ENCODE data around the gene CCL17. TPM values are rescaled to one million over a fixed set of nuclear protein-coding genes. Genes with fewer than 3 reads are reported as not detected.

The CCL17 gene
- total RNA-seq = not detected in 2 replicates

DNA sequence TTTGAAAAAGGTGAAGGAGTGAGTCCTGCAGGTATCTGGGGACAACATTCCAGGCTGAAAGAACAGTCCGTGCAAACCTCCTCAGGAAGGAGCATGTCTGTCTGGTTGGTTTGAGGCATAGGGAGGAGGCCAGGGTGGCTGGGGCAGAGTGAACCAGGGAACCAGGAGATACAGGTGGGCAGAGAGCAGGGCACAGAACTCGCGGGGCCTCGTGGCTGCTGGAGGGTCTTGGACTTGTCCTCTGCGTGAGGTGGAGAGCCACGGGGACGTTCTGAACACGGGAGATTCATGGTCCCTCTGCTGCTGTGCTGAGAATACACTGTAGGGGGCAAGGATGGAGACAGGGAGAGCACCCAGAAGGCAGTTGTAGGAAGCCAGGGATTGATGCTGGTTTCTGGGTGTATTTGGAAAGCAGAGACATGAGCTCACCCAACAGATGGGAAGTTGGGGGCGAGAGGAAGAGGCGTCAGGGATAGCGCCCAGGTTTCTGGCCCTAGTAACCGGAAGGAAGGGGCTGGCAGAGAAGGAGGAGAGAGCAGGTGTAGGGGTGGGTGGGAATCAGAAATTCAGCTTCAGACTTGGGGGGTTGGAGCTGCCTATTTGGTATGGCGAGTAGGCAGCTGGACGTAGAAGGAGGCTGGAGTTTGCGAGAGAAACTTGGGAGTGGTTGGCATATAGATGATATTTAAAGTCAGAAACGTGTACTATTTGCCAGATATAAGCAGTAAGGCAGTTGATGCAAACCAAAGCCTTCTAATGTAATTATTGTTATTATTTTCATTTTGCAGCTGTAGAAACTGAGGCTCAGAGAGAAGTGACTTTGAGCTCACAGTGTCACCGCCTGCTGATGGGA lies at the start of gene CCL17:
Gene CCL17, plus strand, starts transcription at position 803 of the 853 bp plus-strand sequence. CDS start 9,166 bp downstream, outside the sequence.
- DNase-seq (ENCODE audit: low read depth) = no peak
- TF ChIP-seq, protein P1, sequence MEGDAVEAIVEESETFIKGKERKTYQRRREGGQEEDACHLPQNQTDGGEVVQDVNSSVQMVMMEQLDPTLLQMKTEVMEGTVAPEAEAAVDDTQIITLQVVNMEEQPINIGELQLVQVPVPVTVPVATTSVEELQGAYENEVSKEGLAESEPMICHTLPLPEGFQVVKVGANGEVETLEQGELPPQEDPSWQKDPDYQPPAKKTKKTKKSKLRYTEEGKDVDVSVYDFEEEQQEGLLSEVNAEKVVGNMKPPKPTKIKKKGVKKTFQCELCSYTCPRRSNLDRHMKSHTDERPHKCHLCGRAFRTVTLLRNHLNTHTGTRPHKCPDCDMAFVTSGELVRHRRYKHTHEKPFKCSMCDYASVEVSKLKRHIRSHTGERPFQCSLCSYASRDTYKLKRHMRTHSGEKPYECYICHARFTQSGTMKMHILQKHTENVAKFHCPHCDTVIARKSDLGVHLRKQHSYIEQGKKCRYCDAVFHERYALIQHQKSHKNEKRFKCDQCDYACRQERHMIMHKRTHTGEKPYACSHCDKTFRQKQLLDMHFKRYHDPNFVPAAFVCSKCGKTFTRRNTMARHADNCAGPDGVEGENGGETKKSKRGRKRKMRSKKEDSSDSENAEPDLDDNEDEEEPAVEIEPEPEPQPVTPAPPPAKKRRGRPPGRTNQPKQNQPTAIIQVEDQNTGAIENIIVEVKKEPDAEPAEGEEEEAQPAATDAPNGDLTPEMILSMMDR (IDR thresholded peaks at IDR 0.05; ENCODE audit: insufficient read depth, low read length, poor library complexity, severe bottlenecking) = no peak
- Histone ChIP-seq H3K4me3 (ENCODE audit: low read depth, low read length) (no peak within 1 kb of the TSS), H3K27me3 (ENCODE audit: control insufficient read depth, insufficient read depth, low read length) (peaks cover 9% of the 10 kb centered on the region), H3K36me3 (ENCODE audit: control insufficient read depth, insufficient read depth, low read length) (no peaks in the 10 kb centered on the region)

DNA sequence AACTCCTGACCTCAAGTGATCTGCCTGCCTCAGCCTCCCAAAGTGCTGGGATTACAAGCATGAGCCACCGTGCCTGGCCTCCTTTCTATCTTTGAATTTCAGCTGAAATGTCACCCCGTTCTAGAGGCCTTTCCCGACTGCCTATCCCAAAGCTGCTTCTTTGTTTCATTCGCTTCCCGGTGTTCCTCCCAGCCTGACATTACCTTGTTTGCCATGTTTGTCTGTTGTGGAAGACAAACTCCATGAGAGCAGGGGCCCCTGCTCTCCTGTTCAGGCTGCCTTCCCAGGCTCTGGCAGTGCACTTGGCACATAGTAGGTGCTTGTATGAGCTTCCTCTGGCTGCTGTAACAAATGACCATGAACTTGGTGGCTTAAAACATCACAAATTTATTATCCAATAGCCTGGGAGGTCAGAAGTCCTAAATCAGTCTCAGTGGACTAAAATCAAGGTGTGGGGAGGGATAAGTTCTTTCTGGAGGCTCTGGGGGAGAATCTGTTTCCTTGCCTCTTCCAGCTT lies 48.6 kb upstream of the CCL17 start:
- TF ChIP-seq, protein P1 (IDR thresholded peaks at IDR 0.05; ENCODE audit: insufficient read depth, low read length, poor library complexity, severe bottlenecking) = no peak
- Histone ChIP-seq H3K27me3 (ENCODE audit: control insufficient read depth, insufficient read depth, low read length) (no peaks in the 10 kb centered on the region), H3K36me3 (ENCODE audit: control insufficient read depth, insufficient read depth, low read length) (no peaks in the 10 kb centered on the region), H3K4me3 (ENCODE audit: low read depth, low read length) (no peak overlapping the region)
- DNase-seq (ENCODE audit: low read depth) = no peak

DNA sequence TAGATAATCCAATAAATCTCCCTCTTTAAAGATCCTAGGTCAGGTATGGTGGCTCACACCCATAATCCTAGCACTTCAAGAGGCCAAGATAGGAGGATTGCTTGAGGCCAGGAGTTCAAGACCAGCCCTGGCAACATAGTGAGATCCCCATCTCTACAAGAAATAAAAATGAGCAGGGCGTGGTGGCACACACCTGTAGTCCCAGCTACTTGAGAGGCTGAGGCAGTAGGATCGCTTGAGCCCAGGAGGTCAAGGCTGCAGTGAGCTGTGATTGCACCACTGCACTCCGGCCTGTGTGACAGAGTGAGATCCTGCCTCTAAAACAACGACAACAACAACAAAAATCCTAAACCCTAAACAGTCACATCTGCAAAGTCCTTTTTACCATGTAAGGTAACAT lies 48.0 kb upstream of the CCL17 start:
- TF ChIP-seq, protein P1 (IDR thresholded peaks at IDR 0.05; ENCODE audit: insufficient read depth, low read length, poor library complexity, severe bottlenecking) = no peak
- H3K36me3 ChIP-seq (ENCODE audit: control insufficient read depth, insufficient read depth, low read length) = no peaks in the 10 kb centered on the region
- no peak for DNase-seq (ENCODE audit: low read depth)
- H3K27me3 ChIP-seq (ENCODE audit: control insufficient read depth, insufficient read depth, low read length) = no peaks in the 10 kb centered on the region
- no peak overlapping the region for H3K4me3 ChIP-seq (ENCODE audit: low read depth, low read length)

DNA sequence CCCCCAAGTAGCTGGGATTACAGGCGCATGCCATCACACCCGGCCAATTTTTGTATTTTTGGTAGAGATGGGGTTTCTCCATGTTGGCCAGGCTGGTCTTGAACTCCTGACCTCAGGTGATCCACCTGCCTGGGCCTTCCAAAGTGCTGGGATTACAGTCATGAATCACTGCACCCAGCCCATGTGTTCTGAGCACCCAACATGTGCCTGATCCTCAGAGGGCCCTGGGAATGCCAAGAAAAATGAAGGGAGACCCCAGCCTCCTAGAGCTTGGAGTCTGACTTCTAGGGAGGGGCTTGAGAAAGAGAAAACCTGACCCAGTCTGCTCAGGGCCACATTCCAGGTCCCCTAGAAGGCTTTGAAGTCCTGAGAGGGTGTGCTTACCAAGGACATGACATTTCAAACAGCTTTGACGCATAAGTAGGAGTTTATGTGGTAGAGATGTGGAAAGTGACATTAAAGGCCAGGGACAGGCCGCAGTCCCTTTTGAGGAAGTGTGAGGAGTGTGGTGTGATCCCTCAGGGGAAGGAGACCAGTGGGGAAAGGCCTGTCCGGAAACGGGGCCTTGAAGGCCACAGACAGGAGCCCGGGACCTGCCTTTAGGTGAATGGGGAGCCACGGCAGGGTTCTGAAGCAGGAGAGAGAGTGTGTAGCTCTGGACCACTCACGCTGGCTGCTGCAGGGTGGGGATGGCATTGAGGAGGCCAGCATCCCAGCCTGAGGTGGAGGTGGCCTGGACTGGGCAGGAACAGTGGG lies 47.1 kb upstream of the CCL17 start:
- DNase-seq (ENCODE audit: low read depth) = no peak
- no peak overlapping the region for H3K4me3 ChIP-seq (ENCODE audit: low read depth, low read length)
- no peaks in the 10 kb centered on the region for H3K27me3 ChIP-seq (ENCODE audit: control insufficient read depth, insufficient read depth, low read length)
- H3K36me3 ChIP-seq (ENCODE audit: control insufficient read depth, insufficient read depth, low read length) = no peaks in the 10 kb centered on the region
- TF ChIP-seq, protein P1 (IDR thresholded peaks at IDR 0.05; ENCODE audit: insufficient read depth, low read length, poor library complexity, severe bottlenecking) = no peak

DNA sequence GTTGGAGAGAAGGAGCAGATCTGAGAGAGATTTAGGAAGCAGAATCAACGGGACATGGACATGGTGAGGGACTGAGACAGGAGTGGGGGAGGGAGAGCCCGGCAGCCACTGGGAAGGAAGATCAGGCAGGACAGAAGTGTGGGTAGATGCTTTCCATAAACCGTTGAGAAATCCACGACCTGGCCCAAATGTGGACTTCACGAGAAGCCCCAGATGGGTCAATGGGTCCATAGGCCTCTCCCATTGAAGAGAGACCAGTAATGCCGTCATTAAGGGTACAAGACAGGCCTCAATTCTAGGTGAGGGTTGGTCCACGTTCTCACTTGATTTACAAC lies 46.5 kb upstream of the CCL17 start:
- Histone ChIP-seq H3K27me3 (ENCODE audit: control insufficient read depth, insufficient read depth, low read length) (no peaks in the 10 kb centered on the region), H3K36me3 (ENCODE audit: control insufficient read depth, insufficient read depth, low read length) (no peaks in the 10 kb centered on the region), H3K4me3 (ENCODE audit: low read depth, low read length) (no peak overlapping the region)
- TF ChIP-seq, protein P1 (IDR thresholded peaks at IDR 0.05; ENCODE audit: insufficient read depth, low read length, poor library complexity, severe bottlenecking) = no peak
- DNase-seq (ENCODE audit: low read depth) = no peak

Data from kidney epithelial cell (primary cell).